Smooth muscle cell of the brain vasculature (primary cell): ENCODE data around the gene ZBTB47.

ENCODE experiments used
- DNase-seq: peaks from one replicate; pipeline ENCODE4 v3.0.0-alpha.2; 2012; ENCODE audit warnings: low read depth, low spot score

Gene ZBTB47

GRCh38 chr3:42652611-42653302 lies 740 bp upstream of the ZBTB47 start:
- peak; percentile 32 for DNase-seq

GRCh38 chr3:42653303-42653559 lies 266 bp upstream of the ZBTB47 start:
- no peak for DNase-seq

GRCh38 chr3:42654331-42655201 lies 1.1 kb downstream of the ZBTB47 start:
- DNase-seq, result no peak

- DNase-seq, result no peak
Measured at GRCh38 chr3:42655331-42655888, 1.9 kb downstream of the ZBTB47 start.

- DNase-seq, result no peak
Measured at GRCh38 chr3:42655980-42656679, 2.6 kb downstream of the ZBTB47 start.

- no peak for DNase-seq
Measured at GRCh38 chr3:42656680-42657610, 3.4 kb downstream of the ZBTB47 start.

GRCh38 chr3:42657675-42658074 lies 4.2 kb downstream of the ZBTB47 start:
- no peak for DNase-seq

GRCh38 chr3:42658091-42658770 lies 4.7 kb downstream of the ZBTB47 start:
- DNase-seq, result no peak

- DNase-seq, result no peak
Measured at GRCh38 chr3:42658771-42659390, 5.4 kb downstream of the ZBTB47 start.

GRCh38 chr3:42659451-42660130 lies 6.1 kb downstream of the ZBTB47 start:
- no peak for DNase-seq

GRCh38 chr3:42660131-42660715 lies 6.7 kb downstream of the ZBTB47 start:
- no peak for DNase-seq

GRCh38 chr3:42660898-42661297 lies 7.4 kb downstream of the ZBTB47 start:
- no peak for DNase-seq

GRCh38 chr3:42661593-42662022 lies 8.1 kb downstream of the ZBTB47 start:
- DNase-seq, result no peak

- DNase-seq, result no peak
Measured at GRCh38 chr3:42662037-42662812, 8.7 kb downstream of the ZBTB47 start.

- DNase-seq, result no peak
Measured at GRCh38 chr3:42662813-42663535, 9.5 kb downstream of the ZBTB47 start.

GRCh38 chr3:42663581-42664437 lies 10.3 kb downstream of the ZBTB47 start:
- no peak for DNase-seq

- no peak for DNase-seq
Measured at GRCh38 chr3:42664438-42664803, 10.9 kb downstream of the ZBTB47 start.
